D721Med (cell line): ENCODE measurements around the gene AFF2.
"Not testable (repeated sequence)": the region's sequence is repeated elsewhere in the genome, so short reads cannot be mapped to it uniquely, and the experiment has no call there.

Source experiments
- DNase-seq: peaks from one replicate; pipeline ENCODE4 v3.0.0; 2011; ENCODE audit warnings: low spot score; ENCODE audit not compliant: insufficient read length
- FAIRE-seq: peaks from 2 replicates; lab custom pipeline; 2011; peaks lifted over from hg19 to GRCh38; lab: Jason Lieb, UNC
- CTCF ChIP-seq: IDR thresholded peaks from 2 replicates; pipeline ENCODE4 v1.5.1; 2012; ENCODE audit warnings: mild to moderate bottlenecking, control low read depth; ENCODE audit not compliant: insufficient read depth; ENCODE audit errors: missing control alignments

Gene AFF2

GRCh38 chrX:148658115-148658730 lies 157.8 kb downstream of the AFF2 start:
- FAIRE-seq (no peak), DNase-seq (no peak)
- TF ChIP-seq CTCF = no peak

DNA sequence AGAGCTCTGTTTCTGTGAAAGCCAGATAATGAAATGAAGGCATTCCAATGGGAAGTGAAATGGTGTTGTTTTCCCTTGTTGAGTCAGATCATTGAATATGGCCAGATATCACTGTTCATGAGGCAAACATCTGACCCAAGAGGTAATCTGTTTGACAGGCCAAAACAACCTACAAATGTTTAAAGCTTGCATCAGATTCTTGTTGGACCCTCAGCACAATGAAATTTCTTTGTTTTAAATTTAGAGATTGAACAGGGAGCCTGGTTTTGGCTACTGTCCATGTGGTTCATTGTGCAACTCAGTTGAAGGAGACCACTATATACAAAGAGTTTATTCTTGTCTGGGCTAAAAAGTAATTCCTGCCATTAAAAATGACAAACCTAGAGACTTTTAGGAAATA lies 159.1 kb downstream of the AFF2 start:
- FAIRE-seq (no peak), DNase-seq (no peak)
- TF ChIP-seq CTCF = no peak

GRCh38 chrX:148661035-148661434 lies 160.6 kb downstream of the AFF2 start:
- DNase-seq = no peak
- FAIRE-seq = peak; percentile 16
- TF ChIP-seq CTCF = no peak

GRCh38 chrX:148662014-148662413 lies 161.6 kb downstream of the AFF2 start:
- FAIRE-seq = no peak
- no peak for TF ChIP-seq CTCF
- DNase-seq = no peak

- TF ChIP-seq CTCF = no peak
- no peak for FAIRE-seq
- no peak for DNase-seq
Observed at GRCh38 chrX:148664171-148664570, 163.8 kb downstream of the AFF2 start.

DNA sequence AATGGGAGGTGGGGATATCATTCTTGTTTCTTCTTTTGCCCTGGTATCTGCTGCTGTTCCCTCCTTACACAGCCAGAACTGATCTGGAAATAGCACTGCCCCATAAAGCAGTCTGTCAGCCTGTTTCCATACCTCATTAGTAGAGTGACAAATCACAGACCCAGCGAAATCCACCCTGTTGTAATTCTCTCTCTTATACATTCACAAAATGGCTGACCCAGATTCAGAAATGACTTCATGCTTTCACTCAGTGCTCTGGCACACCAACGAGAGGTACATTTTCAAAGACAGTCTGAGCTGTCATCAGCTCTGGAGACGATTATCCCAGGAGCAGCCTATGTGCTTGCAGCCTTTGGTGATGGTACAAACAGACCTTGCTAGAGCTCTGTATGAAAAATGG lies 164.6 kb downstream of the AFF2 start:
- FAIRE-seq (no peak), DNase-seq (no peak)
- no peak for TF ChIP-seq CTCF

- not testable (repeated sequence) for FAIRE-seq, DNase-seq
Observed at GRCh38 chrX:148669175-148669574, 168.8 kb downstream of the AFF2 start.

DNA sequence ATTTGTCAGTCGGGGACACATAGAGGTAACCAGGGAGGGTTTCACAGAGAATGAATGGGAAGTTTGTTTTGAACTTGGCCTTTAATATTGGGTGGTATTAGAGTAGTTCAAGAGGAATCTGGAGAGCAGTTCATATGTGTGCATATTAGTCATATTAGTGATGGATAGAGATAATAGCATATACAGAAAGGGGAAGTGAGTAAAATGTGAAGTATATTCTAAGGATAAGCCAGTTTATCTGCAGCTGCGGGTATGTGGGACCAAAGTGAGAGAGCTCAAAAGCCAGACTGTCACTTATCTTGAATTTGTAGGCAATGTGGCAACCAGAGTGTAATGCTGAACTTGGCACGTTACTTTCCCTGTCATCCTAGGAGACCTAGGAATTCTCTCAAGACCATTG lies 169.9 kb downstream of the AFF2 start:
- TF ChIP-seq CTCF = no peak
- DNase-seq (no peak), FAIRE-seq (no peak)
